Osteocyte (in vitro differentiated cells): ENCODE results near the gene NLGN2. TPM values are rescaled to one million over a fixed set of nuclear protein-coding genes. Genes with fewer than 3 reads are reported as not detected.

ENCODE experiments used
- DNase-seq: peaks from one replicate; pipeline ENCODE4 v3.0.0; 2021; ENCODE audit warnings: mixed read lengths; ENCODE audit not compliant: unreplicated experiment; ENCODE audit errors: extremely low spot score
- H3K27ac Mint-ChIP-seq: one replicate; pipeline ENCODE4 v1.8.0; 2021; ENCODE audit warnings: mild to moderate bottlenecking, mixed read lengths; ENCODE audit not compliant: unreplicated experiment
- H3K27me3 Mint-ChIP-seq: one replicate; pipeline ENCODE4 v1.8.0; 2021; ENCODE audit warnings: mixed read lengths; ENCODE audit not compliant: unreplicated experiment
- H3K36me3 Mint-ChIP-seq: one replicate; pipeline ENCODE4 v1.8.0; 2021; ENCODE audit warnings: mixed read lengths; ENCODE audit not compliant: unreplicated experiment
- H3K4me1 Mint-ChIP-seq: one replicate; pipeline ENCODE4 v1.8.0; 2021; ENCODE audit warnings: mixed read lengths; ENCODE audit not compliant: unreplicated experiment
- H3K4me3 Mint-ChIP-seq: one replicate; pipeline ENCODE4 v1.8.0; 2021; ENCODE audit warnings: mild to moderate bottlenecking, moderate library complexity, mixed read lengths; ENCODE audit not compliant: unreplicated experiment
- H3K9me3 Mint-ChIP-seq: one replicate; pipeline ENCODE4 v1.8.0; 2021; ENCODE audit warnings: mixed read lengths; ENCODE audit not compliant: unreplicated experiment
- CTCF ChIP-seq: fragments of 200-600 bp; sonication (generic); IDR thresholded peaks from 2 replicates; pipeline ENCODE4 v1.5.0; 2021; ENCODE audit warnings: antibody characterized with exemption, mild to moderate bottlenecking, moderate library complexity
- total RNA-seq: library from RNA; stranded (reverse); gene quantifications from 2 replicates; pipeline ENCODE4 v1.2.1, GENCODE V29; 2021

The NLGN2 gene
- total RNA-seq, 1 donor from 2014 or later: 56.8 TPM

GRCh38 chr17:7404737-7405349 lies 2.8 kb upstream of the NLGN2 start:
- Mint-ChIP-seq H3K27ac (peak overlapping the region; percentile 90), H3K9me3 (no peaks in the 10 kb centered on the region), H3K27me3 (no peaks in the 10 kb centered on the region), H3K4me1 (peaks cover 25% of the 10 kb centered on the region), H3K4me3 (peak overlapping the region; percentile 84), H3K36me3 (peaks cover 9% of the 10 kb centered on the region)
- no peak for TF ChIP-seq CTCF
- DNase-seq: no peak

- Mint-ChIP-seq H3K4me1 (peaks cover 25% of the 10 kb centered on the region), H3K9me3 (no peaks in the 10 kb centered on the region), H3K36me3 (peaks cover 16% of the 10 kb centered on the region), H3K27me3 (no peaks in the 10 kb centered on the region), H3K27ac (peak overlapping the region; percentile 80), H3K4me3 (peak overlapping the region; percentile 84)
- DNase-seq: no peak
- no peak for TF ChIP-seq CTCF
Observed at GRCh38 chr17:7405350-7406234, 2.1 kb upstream of the NLGN2 start.

- DNase-seq: no peak
- peaks cover 25% of the 10 kb centered on the region for H3K4me1 Mint-ChIP-seq
- peak overlapping the region; percentile 76 for H3K27ac Mint-ChIP-seq
- H3K36me3 Mint-ChIP-seq: peaks cover 17% of the 10 kb centered on the region
- peak overlapping the region; percentile 78 for H3K4me3 Mint-ChIP-seq
- no peak for TF ChIP-seq CTCF
- no peaks in the 10 kb centered on the region for H3K27me3 Mint-ChIP-seq
- no peaks in the 10 kb centered on the region for H3K9me3 Mint-ChIP-seq
Observed at GRCh38 chr17:7406235-7406825, 1.3 kb upstream of the NLGN2 start.

- no peaks in the 10 kb centered on the region for H3K9me3 Mint-ChIP-seq
- peaks cover 22% of the 10 kb centered on the region for H3K4me1 Mint-ChIP-seq
- DNase-seq: no peak
- no peaks in the 10 kb centered on the region for H3K27me3 Mint-ChIP-seq
- no peak overlapping the region for H3K4me3 Mint-ChIP-seq
- no peak overlapping the region for H3K27ac Mint-ChIP-seq
- peaks cover 18% of the 10 kb centered on the region for H3K36me3 Mint-ChIP-seq
- TF ChIP-seq CTCF: no peak
Observed at GRCh38 chr17:7407082-7407481, 563 bp upstream of the NLGN2 start.

- Mint-ChIP-seq H3K4me3 (no peak overlapping the region), H3K4me1 (peaks cover 22% of the 10 kb centered on the region)
Observed at GRCh38 chr17:7408252-7408727, 645 bp downstream of the NLGN2 start.

More at GRCh38 chr17:7408252-7408727, 645 bp downstream of the NLGN2 start:
- H3K9me3 Mint-ChIP-seq: no peaks in the 10 kb centered on the region
- peaks cover 24% of the 10 kb centered on the region for H3K36me3 Mint-ChIP-seq
- no peak for TF ChIP-seq CTCF
- H3K27me3 Mint-ChIP-seq: no peaks in the 10 kb centered on the region
- no peak overlapping the region for H3K27ac Mint-ChIP-seq
- DNase-seq: no peak
